HL-60 (cell line): ENCODE results near the gene BCAR1.

Experiments
- GABPA ChIP-seq: IDR thresholded peaks from 2 replicates; pipeline ENCODE4 v1.6.1; 2012; ENCODE audit warnings: low read depth
- SPI1 ChIP-seq: IDR thresholded peaks from 2 replicates; pipeline ENCODE4 v1.6.1; 2012; ENCODE audit warnings: low read depth, mild to moderate bottlenecking, borderline replicate concordance
- TF ChIP-seq, protein P1 (sequence below): IDR thresholded peaks from one replicate; pipeline ENCODE4 v1.5.1; 2011; ENCODE audit warnings: low read length, control low read depth, inconsistent platforms; ENCODE audit not compliant: insufficient read depth

DNA sequence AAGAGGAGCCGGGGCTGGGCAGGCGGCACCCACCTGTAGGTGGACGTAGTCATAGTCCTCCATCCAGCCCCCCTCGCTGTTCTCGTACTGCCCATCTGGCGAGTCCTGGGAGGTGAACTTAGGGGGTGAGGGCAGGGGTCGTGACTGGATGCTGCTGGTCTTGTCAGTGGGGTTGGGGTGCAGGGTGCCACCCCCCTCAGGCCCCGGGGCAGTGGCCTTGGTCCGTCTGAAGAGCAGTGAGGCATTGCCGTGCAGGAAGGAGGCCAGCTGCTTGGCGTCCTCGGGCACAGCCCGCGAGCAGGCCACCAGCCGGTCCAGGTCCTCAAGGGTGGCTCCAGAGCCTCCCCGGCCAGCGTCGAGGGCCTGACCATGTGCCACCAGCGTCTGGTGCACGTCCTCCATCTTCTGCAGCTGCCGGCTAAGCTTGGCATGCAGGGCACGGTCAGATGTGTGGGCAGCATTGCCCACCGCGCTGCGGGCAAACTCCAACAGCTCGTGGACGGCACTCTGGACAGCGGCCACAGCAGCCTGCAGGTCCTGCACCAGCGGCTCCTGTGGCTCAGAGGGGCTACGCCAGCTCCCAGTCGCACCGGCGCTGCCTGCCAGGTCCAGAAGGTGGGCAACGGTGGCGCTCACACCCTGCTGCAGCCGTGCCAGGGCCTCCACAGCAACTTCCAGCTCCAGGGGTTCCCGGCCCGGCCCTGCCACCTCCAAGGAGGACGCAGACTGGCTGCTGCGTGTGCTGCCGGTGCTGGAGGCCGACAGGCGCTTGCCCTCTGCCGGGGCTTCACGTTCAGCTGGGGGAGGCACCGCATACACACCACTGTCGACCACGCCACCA, 16.3 kb downstream of the BCAR1 start:
- TF ChIP-seq, protein P1, sequence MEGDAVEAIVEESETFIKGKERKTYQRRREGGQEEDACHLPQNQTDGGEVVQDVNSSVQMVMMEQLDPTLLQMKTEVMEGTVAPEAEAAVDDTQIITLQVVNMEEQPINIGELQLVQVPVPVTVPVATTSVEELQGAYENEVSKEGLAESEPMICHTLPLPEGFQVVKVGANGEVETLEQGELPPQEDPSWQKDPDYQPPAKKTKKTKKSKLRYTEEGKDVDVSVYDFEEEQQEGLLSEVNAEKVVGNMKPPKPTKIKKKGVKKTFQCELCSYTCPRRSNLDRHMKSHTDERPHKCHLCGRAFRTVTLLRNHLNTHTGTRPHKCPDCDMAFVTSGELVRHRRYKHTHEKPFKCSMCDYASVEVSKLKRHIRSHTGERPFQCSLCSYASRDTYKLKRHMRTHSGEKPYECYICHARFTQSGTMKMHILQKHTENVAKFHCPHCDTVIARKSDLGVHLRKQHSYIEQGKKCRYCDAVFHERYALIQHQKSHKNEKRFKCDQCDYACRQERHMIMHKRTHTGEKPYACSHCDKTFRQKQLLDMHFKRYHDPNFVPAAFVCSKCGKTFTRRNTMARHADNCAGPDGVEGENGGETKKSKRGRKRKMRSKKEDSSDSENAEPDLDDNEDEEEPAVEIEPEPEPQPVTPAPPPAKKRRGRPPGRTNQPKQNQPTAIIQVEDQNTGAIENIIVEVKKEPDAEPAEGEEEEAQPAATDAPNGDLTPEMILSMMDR = no peak
- TF ChIP-seq SPI1 (no peak), GABPA (no peak)
